Activated T-cell treated with anti-CD3 and anti-CD28 coated beads, Interleukin-2, amount 50 U/mL, for 72 hours (primary cell): ENCODE measurements around the gene KLHL35. TPM values are rescaled to one million over a fixed set of nuclear protein-coding genes. Genes with fewer than 3 reads are reported as not detected.

Experiments used
- ATAC-seq, 2 donors: fragments of 150-1000 bp; cut with Tn5 transposase; replicated peaks in 1 of 2; 2 replicates each; pipeline ENCODE4 v1.10.0; 2021; ENCODE audit warnings: moderate library complexity in 2 of 2, mild to moderate bottlenecking in 1 of 2
- DNase-seq, 2 donors: peaks; one replicate each; pipeline ENCODE4 v3.0.0; 2021 to 2022; ENCODE audit warnings: mixed read lengths in 1 of 2
- H3K27ac Mint-ChIP-seq: one replicate; pipeline ENCODE4 v1.8.0; 2022; ENCODE audit warnings: mild to moderate bottlenecking, moderate library complexity, mixed read lengths
- H3K27me3 Mint-ChIP-seq: one replicate; pipeline ENCODE4 v1.8.0; 2022; ENCODE audit warnings: low read depth, mixed read lengths
- H3K36me3 Mint-ChIP-seq, 2 donors: one replicate each; pipeline ENCODE4 v1.8.0; 2022; ENCODE audit warnings: mixed read lengths in 2 of 2, mild to moderate bottlenecking in 1 of 2; ENCODE audit not compliant: insufficient read depth in 2 of 2
- H3K4me1 Mint-ChIP-seq: one replicate; pipeline ENCODE4 v1.8.0; 2022; ENCODE audit warnings: low read depth, mixed read lengths
- H3K4me3 Mint-ChIP-seq, 2 donors: one replicate each; pipeline ENCODE4 v1.8.0; 2022; ENCODE audit warnings: mild to moderate bottlenecking in 2 of 2, mixed read lengths in 2 of 2, moderate library complexity in 2 of 2
- H3K9me3 Mint-ChIP-seq, 2 donors: one replicate each; pipeline ENCODE4 v1.8.0; 2022; ENCODE audit warnings: mixed read lengths in 2 of 2
- total RNA-seq, 2 donors: library from RNA; stranded (reverse); gene quantifications; one replicate each; pipeline ENCODE4 v1.2.3, GENCODE V29; 2022

KLHL35 gene
- total RNA-seq, 2 donors from 2014 or later = 0.93 to 1.2 TPM

DNA sequence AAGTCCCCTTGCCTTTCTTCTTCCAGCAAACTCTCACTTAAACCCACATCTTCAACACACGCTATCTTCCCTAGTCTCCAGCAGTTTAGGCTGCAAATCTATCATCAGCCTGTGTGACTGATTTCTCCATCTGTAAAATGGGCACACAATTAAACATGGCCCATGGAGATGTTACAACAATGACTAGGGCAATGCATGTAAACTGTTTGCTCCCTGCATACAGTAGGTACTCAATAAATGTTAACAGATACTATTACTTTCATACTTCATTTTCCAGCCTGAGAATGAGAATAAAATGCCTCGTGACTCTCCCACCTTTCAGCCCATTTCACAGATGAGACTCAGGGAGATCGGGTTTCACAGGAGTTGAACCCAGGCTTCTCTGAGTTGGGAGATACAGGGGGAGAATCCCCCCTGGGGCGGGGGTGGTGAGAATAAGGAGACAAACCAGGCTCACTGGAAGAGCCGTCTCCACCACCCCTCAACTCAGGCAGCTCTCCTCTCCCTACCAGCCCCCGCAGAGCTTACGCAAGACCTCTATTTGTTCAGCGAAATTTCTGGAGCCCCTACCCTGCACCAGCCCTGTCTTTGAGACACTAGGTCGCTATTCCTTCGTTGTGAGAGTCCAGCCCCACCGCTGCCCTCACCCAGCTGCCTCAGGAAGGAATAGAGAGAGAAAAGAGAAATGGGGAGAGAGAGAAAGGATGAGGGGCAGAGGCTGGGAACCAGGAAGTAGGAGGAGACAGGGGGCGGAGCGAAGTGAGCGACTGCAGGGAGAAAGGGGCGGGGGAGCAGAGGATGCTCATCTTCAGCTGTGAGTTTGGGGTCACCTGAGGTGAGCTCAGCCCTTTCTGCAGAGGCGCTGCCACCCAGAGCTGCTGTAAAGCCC lies 42.1 kb upstream of the KLHL35 start:
- no peaks in the 10 kb centered on the region for H3K36me3 Mint-ChIP-seq
- no peaks in the 10 kb centered on the region for H3K9me3 Mint-ChIP-seq
- peaks cover 13% of the 10 kb centered on the region for H3K4me1 Mint-ChIP-seq
- peak overlapping the region; percentile 56 for H3K27ac Mint-ChIP-seq
- peak overlapping the region; percentile 48 to 69 for H3K4me3 Mint-ChIP-seq
- ATAC-seq = peak; percentile 77
- DNase-seq = peak; percentile 67 to 72
- no peaks in the 10 kb centered on the region for H3K27me3 Mint-ChIP-seq

DNA sequence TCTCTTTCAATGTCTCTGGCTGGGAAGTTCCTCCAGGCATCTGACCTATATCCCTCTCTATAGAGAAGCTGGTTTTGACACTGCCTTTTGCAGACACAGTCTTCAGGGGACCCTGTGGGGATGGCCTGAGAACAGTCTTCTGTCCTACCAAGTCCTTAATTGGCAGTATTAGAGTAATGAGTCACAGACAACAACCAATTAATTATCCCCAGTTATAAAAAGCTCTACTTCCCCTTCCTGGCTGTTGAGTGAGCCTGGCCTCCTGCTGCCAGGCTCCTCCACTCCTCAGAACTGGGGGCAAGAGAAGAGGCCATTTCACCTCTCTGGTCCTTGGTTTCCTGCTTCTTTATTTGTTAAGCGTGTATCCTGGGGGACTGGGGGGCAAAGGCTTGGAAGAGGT lies 41.2 kb upstream of the KLHL35 start:
- DNase-seq = no peak
- ATAC-seq = no peak
- Mint-ChIP-seq H3K27me3 (no peaks in the 10 kb centered on the region), H3K4me3 (no peak overlapping the region), H3K27ac (no peak overlapping the region), H3K36me3 (no peaks in the 10 kb centered on the region), H3K4me1 (peaks cover 13% of the 10 kb centered on the region), H3K9me3 (no peaks in the 10 kb centered on the region)

DNA sequence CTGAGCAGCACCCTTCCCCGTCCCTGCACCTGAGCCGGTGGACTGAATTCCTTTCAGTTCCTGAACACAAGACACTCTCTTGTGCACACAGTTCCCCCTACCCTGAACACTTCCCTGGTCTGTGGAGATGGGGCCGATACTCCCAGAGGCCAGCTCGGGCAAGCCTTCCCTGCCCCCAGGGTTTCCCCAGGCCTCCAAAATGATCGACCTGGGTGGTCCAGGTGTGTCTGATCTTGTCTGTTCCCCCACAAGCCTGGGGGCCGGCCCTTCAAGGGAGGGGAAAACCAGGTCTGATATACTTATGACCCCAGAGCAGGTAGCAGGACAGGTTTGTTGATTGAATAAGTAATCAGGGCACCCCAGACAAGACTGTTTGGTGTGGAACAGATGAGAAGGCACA lies 40.7 kb upstream of the KLHL35 start:
- no peak overlapping the region for H3K4me3 Mint-ChIP-seq
- peaks cover 13% of the 10 kb centered on the region for H3K4me1 Mint-ChIP-seq
- H3K27me3 Mint-ChIP-seq = no peaks in the 10 kb centered on the region
- no peaks in the 10 kb centered on the region for H3K36me3 Mint-ChIP-seq
- ATAC-seq (no peak), DNase-seq (no peak)
- H3K27ac Mint-ChIP-seq = no peak overlapping the region
- no peaks in the 10 kb centered on the region for H3K9me3 Mint-ChIP-seq

DNA sequence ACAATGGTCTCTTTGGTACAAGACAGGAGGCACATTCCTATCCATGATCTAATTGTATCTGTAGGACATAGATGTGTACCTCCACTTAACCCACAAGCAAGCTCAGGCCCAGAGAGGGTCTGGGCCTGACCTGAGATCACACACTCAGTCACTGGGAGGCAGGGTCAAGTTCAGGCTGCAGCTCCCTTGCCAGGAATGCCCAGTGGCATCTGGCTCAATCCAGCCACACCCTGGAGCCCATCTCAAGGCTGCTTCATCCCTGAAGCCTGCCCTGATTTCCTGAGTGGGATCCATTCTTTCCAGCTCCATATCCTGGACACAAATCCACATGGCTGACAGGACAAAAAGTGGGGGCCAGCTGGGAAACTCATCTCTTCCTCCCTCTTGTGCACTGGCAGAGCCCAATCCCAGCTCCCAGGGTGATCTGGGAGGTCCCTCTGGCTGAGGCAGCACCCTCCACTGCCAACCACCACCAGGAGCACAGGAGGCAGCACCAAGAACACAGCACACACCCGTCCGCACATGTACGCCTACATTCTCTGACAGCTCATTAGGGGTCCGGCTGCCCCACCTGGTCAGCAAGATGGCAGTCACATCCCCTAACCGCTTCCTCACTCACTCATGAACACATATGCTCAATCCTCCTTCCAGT lies 39.2 kb upstream of the KLHL35 start:
- DNase-seq (no peak), ATAC-seq (no peak)
- no peaks in the 10 kb centered on the region for H3K9me3 Mint-ChIP-seq
- H3K4me1 Mint-ChIP-seq = peaks cover 13% of the 10 kb centered on the region
- no peak overlapping the region for H3K27ac Mint-ChIP-seq
- H3K27me3 Mint-ChIP-seq = no peaks in the 10 kb centered on the region
- no peaks in the 10 kb centered on the region for H3K36me3 Mint-ChIP-seq
- no peak overlapping the region for H3K4me3 Mint-ChIP-seq

DNA sequence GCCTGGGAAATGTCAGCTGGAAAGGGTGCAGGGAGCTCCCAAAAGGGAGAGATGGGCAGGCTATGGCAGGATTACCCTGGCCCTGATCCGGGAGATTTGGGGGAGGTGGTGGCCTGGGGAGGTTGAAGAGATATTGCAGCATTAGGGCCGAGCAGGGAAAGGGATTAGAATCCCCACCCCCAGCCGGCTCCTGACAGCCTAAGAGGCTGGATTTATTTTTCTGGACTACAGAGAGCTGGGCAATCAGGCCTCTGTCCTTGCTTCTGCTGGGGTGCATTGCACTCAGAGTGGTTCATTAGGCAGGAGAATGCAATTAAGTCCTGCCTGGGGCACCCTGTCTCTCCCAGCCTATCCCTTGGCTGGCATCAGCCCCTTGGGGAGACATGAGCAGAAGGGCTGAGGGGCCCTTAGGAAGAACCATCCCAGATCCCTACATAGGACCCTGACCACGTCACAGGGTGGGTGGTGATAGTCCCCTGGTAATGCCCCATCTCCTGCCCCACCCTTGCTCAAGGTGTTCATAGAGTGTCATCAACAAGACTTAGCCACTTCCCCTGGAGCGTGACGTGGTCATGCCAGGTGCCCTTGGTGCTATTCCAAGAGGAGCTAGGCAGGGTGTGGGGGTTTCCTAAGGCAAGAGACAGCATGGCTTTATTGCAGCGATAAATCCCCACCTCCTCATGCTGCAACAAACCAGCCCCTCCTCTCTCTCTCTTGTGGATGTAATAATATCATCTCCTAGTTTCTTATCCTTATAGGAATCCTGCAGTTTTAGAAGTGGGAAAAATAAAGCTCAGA lies 38.4 kb upstream of the KLHL35 start:
- no peak overlapping the region for H3K27ac Mint-ChIP-seq
- H3K36me3 Mint-ChIP-seq = no peaks in the 10 kb centered on the region

DNA sequence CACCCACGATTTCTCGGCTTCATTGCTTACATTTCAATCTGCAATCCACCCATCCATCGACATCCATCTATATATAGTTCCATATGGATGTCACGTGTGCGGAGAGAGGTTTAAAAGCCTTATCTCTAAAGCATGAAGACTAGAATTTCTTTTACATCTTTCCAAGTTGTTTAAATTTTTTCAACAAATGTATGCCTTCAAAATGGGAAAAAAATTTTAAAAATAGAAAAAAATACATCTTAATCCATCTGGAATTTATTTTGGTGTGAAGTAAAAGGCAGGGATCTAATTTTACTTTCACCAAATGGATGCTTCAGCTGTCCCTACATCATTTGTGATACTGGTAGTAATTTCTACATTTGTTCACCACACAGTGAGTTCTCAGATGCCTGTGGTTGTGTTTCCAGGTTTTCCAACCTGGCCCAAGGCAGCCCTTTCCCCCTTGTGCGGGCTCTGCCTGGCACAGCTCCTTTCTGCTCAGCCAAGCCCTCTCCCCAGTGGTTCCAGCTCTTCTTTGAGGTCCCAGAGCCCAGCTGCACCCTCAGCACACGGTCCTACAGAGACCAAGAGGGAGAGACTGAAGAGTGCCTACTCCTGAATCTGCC lies 37.6 kb upstream of the KLHL35 start:
- no peak overlapping the region for H3K4me3 Mint-ChIP-seq
- no peak overlapping the region for H3K27ac Mint-ChIP-seq
- H3K4me1 Mint-ChIP-seq = peaks cover 7% of the 10 kb centered on the region
- H3K27me3 Mint-ChIP-seq = no peaks in the 10 kb centered on the region
- ATAC-seq (no peak), DNase-seq (no peak)
- no peaks in the 10 kb centered on the region for H3K9me3 Mint-ChIP-seq
- no peaks in the 10 kb centered on the region for H3K36me3 Mint-ChIP-seq

More for the DNA sequence above, 38.4 kb upstream of the KLHL35 start:
- H3K27me3 Mint-ChIP-seq = no peaks in the 10 kb centered on the region
- no peak for ATAC-seq
- H3K4me3 Mint-ChIP-seq = no peak overlapping the region
- peaks cover 13% of the 10 kb centered on the region for H3K4me1 Mint-ChIP-seq
- H3K9me3 Mint-ChIP-seq = no peaks in the 10 kb centered on the region
- no peak for DNase-seq

DNA sequence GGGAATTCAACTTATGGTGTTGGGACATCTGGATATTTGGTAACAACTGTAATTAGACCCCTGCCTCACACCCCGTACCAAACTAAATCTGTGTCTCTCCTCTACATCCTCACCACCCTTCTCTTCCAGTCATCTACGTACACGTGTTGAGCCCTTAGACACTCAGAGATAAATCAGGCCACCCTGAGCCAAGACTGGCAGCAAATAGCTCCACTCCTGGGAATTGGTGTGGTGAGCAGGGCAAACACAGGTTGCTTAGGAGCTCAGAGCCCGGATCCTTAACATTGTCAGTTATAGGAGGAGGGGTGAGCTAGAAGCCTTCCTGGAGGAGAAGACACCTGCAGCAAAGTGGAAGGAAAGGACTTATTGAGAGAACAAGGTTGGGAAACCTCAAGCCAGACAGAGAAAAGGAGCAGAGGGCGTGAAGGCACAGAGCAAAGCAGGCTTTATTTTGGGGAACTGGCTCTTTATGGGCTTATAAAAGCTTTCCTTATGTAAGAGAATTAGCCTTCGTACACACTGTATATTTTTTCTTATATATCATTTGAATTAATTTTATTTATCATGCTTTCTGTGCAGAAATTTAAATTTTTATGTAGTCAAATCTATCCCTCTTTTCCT lies 36.9 kb upstream of the KLHL35 start:
- Mint-ChIP-seq H3K27me3 (no peaks in the 10 kb centered on the region), H3K4me1 (no peaks in the 10 kb centered on the region)
- no peak for ATAC-seq

DNA sequence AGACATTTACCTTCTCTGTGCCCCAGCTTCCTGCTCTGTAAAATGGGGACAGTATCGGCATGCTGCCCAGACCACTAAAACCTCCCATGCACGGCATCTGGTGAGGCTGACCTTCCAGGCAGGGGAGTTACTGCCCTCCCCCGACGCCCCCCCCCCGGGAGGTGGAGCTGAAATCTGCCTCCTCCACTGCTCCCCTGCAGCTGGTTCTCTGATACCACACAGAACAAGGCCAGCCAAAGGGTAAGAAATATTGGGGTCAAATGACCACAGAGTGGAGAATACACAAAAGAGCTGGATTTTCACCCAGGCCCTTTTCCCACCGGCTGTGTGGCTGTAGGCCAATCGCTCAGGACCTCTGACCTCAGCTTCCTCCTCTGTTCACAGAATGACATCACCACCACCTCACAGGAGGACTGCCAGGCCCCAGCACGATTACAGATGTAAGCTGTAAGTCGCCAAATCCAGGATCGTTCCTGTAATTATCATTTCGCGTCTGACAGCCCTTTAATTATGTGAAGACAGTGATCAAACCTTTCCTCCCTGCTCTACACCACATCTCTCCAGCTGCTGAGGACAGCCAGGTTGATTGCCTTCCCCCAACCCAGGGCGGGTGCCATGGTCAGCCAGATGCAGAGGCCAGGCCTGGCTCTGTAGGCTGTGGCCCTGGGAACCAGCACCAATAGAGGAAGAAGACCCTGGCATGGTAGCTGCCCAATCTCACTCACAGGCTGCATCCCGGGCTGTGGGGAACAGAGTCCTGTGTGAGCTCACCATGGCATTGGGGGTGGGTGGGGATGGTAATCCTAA lies 35.7 kb upstream of the KLHL35 start:
- H3K4me3 Mint-ChIP-seq = no peak overlapping the region
- H3K4me1 Mint-ChIP-seq = no peaks in the 10 kb centered on the region
- no peaks in the 10 kb centered on the region for H3K9me3 Mint-ChIP-seq
- no peak for ATAC-seq
- no peaks in the 10 kb centered on the region for H3K27me3 Mint-ChIP-seq
- no peak for DNase-seq
- H3K27ac Mint-ChIP-seq = no peak overlapping the region
- no peaks in the 10 kb centered on the region for H3K36me3 Mint-ChIP-seq

More for the DNA sequence above, 36.9 kb upstream of the KLHL35 start:
- Mint-ChIP-seq H3K9me3 (no peaks in the 10 kb centered on the region), H3K27ac (no peak overlapping the region), H3K36me3 (no peaks in the 10 kb centered on the region), H3K4me3 (no peak overlapping the region)
- no peak for DNase-seq

DNA sequence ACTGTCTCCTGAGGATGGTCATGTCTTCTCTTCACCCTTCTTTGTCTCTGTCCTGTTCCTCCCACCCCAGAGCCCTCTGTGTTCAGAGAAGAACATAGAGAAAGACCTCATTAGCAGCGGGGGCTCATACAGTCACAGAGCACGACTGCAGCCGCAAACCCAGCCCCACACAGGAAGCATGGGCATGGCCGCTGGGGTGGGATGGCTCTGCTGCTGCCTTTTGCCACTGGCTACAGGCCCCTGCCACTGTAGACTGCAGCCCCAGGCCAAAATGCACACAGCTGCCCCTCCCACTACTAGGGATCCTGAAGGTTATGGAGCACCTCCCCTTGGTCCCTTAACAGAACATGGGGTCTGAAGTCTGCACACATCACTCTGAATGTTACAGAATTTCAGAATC lies 34.9 kb upstream of the KLHL35 start:
- H3K4me3 Mint-ChIP-seq = no peak overlapping the region
- no peak for ATAC-seq

DNA sequence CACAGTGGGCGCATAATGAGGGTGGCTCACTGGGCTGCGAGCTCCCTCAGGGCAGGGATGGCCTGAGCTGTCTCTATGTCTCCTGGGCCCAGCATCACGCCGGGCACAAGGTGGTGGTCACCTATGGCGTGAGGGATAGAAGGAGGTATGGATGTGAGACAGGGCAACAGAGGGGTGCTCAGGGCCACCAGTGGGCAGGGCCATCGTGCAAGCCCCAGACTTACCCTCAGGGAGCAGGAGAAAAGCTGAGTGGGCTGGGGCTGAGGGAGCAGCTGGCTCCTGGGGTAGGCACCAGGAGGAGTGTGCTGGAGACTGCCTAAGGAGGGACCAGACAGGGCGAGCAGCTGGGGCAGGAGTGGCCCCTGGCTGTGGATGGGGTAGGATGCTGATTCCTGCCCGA lies 34.3 kb upstream of the KLHL35 start:
- no peak overlapping the region for H3K27ac Mint-ChIP-seq

More for the DNA sequence above, 34.9 kb upstream of the KLHL35 start:
- H3K9me3 Mint-ChIP-seq = no peaks in the 10 kb centered on the region
- DNase-seq = no peak
- H3K36me3 Mint-ChIP-seq = no peaks in the 10 kb centered on the region
- H3K4me1 Mint-ChIP-seq = no peaks in the 10 kb centered on the region
- H3K27ac Mint-ChIP-seq = no peak overlapping the region
- no peaks in the 10 kb centered on the region for H3K27me3 Mint-ChIP-seq

DNA sequence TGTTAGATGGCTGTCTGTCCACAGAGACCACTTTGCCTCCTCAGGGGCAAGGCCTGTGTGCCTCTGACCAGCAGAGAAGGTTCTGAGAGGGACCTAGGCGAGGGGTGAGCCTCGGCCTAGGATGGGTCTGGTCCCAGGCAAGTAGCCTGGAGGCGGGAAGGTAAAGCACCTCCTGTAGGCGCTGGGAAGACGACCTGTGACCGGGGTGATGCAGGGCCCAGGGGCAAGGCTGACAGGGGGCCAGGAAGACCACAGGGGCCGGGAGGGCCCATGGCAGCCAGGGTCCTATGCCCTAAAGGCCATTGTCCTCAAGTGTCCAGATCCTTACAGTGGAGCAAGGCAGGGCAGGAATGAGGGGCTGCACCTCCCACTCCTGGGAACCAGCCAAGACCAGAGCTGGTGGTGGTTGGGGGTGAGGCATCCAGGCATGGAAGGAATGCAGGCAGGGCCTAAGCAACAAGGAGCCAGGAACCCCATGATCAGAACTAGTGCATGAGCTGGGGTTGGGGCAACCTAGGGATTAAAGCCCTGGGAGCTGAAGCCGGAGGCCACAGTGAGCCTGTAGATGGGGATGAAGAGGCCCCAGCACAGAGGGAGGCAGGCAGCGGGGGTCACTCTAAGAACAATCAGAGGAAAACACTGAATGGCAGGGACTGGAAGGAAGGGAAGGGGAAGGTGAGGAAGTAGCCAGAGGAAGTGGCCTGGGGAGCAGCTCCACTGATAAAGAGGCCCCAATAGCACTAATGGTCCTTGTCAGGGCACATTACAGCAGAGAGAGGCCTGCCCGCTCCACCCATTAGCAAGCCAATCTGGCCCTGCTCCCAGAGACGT lies 32.9 kb upstream of the KLHL35 start:
- Mint-ChIP-seq H3K9me3 (no peaks in the 10 kb centered on the region), H3K4me1 (no peaks in the 10 kb centered on the region), H3K27ac (no peak overlapping the region), H3K36me3 (no peaks in the 10 kb centered on the region), H3K4me3 (no peak overlapping the region), H3K27me3 (no peaks in the 10 kb centered on the region)
- DNase-seq (no peak), ATAC-seq (no peak)

More for the DNA sequence above, 34.3 kb upstream of the KLHL35 start:
- no peak for DNase-seq
- Mint-ChIP-seq H3K27me3 (no peaks in the 10 kb centered on the region), H3K4me3 (no peak overlapping the region), H3K9me3 (no peaks in the 10 kb centered on the region), H3K4me1 (no peaks in the 10 kb centered on the region), H3K36me3 (no peaks in the 10 kb centered on the region)
- ATAC-seq = no peak
